ENCODE results near the gene ADAMTS3. TPM values are rescaled to one million over a fixed set of nuclear protein-coding genes. Genes with fewer than 3 reads are reported as not detected.

Gene ADAMTS3
- total and polyA plus RNA-seq, 2 donors (not counting 3 experiments of a cell fraction or from before 2014, with no cell fraction given): 0.37 to 1.3 TPM

GRCh38 chr4:72531322-72531721 is 37.7 kb downstream of the ADAMTS3 start:
- Histone ChIP-seq H3K27ac (ENCODE audit: insufficient read depth, low read depth, low read length) (no peak overlapping the region), H3K27me3 (ENCODE audit: control insufficient read depth in 2 of 2, insufficient read depth in 2 of 2, low read length in 2 of 2) (no peaks in the 10 kb centered on the region), H2AFZ (ENCODE audit: low read depth, low read length) (no peak overlapping the region), H3K9me1 (replicated peaks; ENCODE audit: control insufficient read depth, extremely low read depth, insufficient read depth, low read length) (no peaks in the 10 kb centered on the region), H3K9ac (replicated peaks; ENCODE audit: extremely low read depth, insufficient read depth, low read length) (no peak overlapping the region), H3K4me1 (ENCODE audit: control insufficient read depth, extremely low read depth, insufficient read depth, low read length) (no peaks in the 10 kb centered on the region), H3K79me2 (ENCODE audit: control insufficient read depth, insufficient read depth, low read length) (no peaks in the 10 kb centered on the region), H3K4me2 (ENCODE audit: insufficient read depth, low read length) (no peak overlapping the region), H4K20me1 (replicated peaks; ENCODE audit: control insufficient read depth, extremely low read depth, insufficient read depth, low read length) (no peaks in the 10 kb centered on the region), H3K36me3 (ENCODE audit: control insufficient read depth in 2 of 2, extremely low read depth in 1 of 2, insufficient read depth in 2 of 2, low read length in 2 of 2) (no peaks in the 10 kb centered on the region), H3K9me3 (replicated peaks; ENCODE audit: control insufficient read depth, insufficient read depth, low read length) (no peaks in the 10 kb centered on the region), H3K4me3 (replicated peaks in 1 of 3; ENCODE audit: insufficient read depth in 1 of 3, low read depth in 1 of 3, low read length in 3 of 3) (no peak overlapping the region)
- intact Hi-C loops (cut with micrococcal nuclease): no loop called here
- BruUV-seq (replicated peaks): no TSS peak
- no peak for DNase-seq (ENCODE audit: low read depth, low spot score)
- TF ChIP-seq POLR2A (IDR thresholded peaks at IDR 0.05; ENCODE audit: low read depth, low read length) (no peak), CTCF (IDR thresholded peaks at IDR 0.05; ENCODE audit: extremely low read depth in 1 of 2, insufficient read depth in 1 of 2, low read depth in 1 of 2, low read length in 2 of 2) (no peak), FOS (IDR thresholded peaks at IDR 0.05; ENCODE audit: borderline replicate concordance, insufficient read depth, low read length) (no peak)
- dilution Hi-C loops (cut with MboI; ENCODE audit: extremely low pct_ligation_motif_present, low sequenced_read_pairs): no loop called here
- ChIA-PET CTCF (no interaction called here), POLR2A (no interaction called here)
- FAIRE-seq: no peak

- FAIRE-seq (no peak), DNase-seq (ENCODE audit: low read depth, low spot score) (no peak)
- ChIA-PET CTCF (no interaction called here), POLR2A (no interaction called here)
- Histone ChIP-seq H3K79me2 (ENCODE audit: control insufficient read depth, insufficient read depth, low read length) (no peaks in the 10 kb centered on the region), H3K4me1 (ENCODE audit: control insufficient read depth, extremely low read depth, insufficient read depth, low read length) (no peaks in the 10 kb centered on the region), H3K9me1 (replicated peaks; ENCODE audit: control insufficient read depth, extremely low read depth, insufficient read depth, low read length) (no peaks in the 10 kb centered on the region), H3K9ac (replicated peaks; ENCODE audit: extremely low read depth, insufficient read depth, low read length) (no peak overlapping the region), H3K4me3 (replicated peaks in 1 of 3; ENCODE audit: insufficient read depth in 1 of 3, low read depth in 1 of 3, low read length in 3 of 3) (no peak overlapping the region), H3K36me3 (ENCODE audit: control insufficient read depth in 2 of 2, extremely low read depth in 1 of 2, insufficient read depth in 2 of 2, low read length in 2 of 2) (no peaks in the 10 kb centered on the region), H3K4me2 (ENCODE audit: insufficient read depth, low read length) (no peak overlapping the region), H3K27ac (ENCODE audit: insufficient read depth, low read depth, low read length) (no peak overlapping the region), H3K9me3 (replicated peaks; ENCODE audit: control insufficient read depth, insufficient read depth, low read length) (no peaks in the 10 kb centered on the region), H2AFZ (ENCODE audit: low read depth, low read length) (no peak overlapping the region), H4K20me1 (replicated peaks; ENCODE audit: control insufficient read depth, extremely low read depth, insufficient read depth, low read length) (no peaks in the 10 kb centered on the region), H3K27me3 (ENCODE audit: control insufficient read depth in 2 of 2, insufficient read depth in 2 of 2, low read length in 2 of 2) (no peaks in the 10 kb centered on the region)
- dilution Hi-C loops (cut with MboI; ENCODE audit: extremely low pct_ligation_motif_present, low sequenced_read_pairs) (no loop called here), intact Hi-C loops (cut with micrococcal nuclease) (no loop called here)
- no TSS peak for BruUV-seq (replicated peaks)
- TF ChIP-seq POLR2A (IDR thresholded peaks at IDR 0.05; ENCODE audit: low read depth, low read length): no peak
These were observed 39.7 kb downstream of the ADAMTS3 start for GRCh38 chr4:72529148-72529822.
